HepG2 (cell line): Measurements from ENCODE around the gene BRK1. TPM values are rescaled to one million over a fixed set of nuclear protein-coding genes. Genes with fewer than 3 reads are reported as not detected.

ENCODE experiments used
- FOXK2 ChIP-seq: fragments of 450-650 bp; IDR thresholded peaks from 2 replicates; pipeline ENCODE4 v1.6.1; 2016
- GTF3A ChIP-seq: sonication (generic); formaldehyde crosslinking; conservative IDR thresholded peaks from 2 replicates; pipeline ENCODE4 v1.4.0; 2020; ENCODE audit warnings: mild to moderate bottlenecking, missing genetic modification reagents
- HNRNPH1 ChIP-seq: fragments of 200-400 bp; formaldehyde crosslinking; optimal IDR thresholded peaks from 2 replicates; pipeline ENCODE3; 2017; ENCODE audit warnings: mild to moderate bottlenecking, low read depth, low read length
- IRF2 ChIP-seq: IDR thresholded peaks from 2 replicates; pipeline ENCODE4 v1.6.1; 2018; ENCODE audit warnings: missing genetic modification reagents, missing compliant biosample characterization
- KDM1A ChIP-seq: IDR thresholded peaks from 2 replicates; pipeline ENCODE4 v1.6.1; 2016; ENCODE audit warnings: missing compliant biosample characterization
- MED13 ChIP-seq: sonication (generic); formaldehyde crosslinking; IDR thresholded peaks from 2 replicates; pipeline ENCODE4 v1.5.0; 2020; ENCODE audit warnings: missing genetic modification reagents
- MYC ChIP-seq: sonication (generic); formaldehyde crosslinking; IDR thresholded peaks from 2 replicates; pipeline ENCODE4 v1.9.0; 2021; ENCODE audit warnings: missing genetic modification reagents, borderline replicate concordance
- NCOA1 ChIP-seq: sonication (generic); formaldehyde crosslinking; IDR thresholded peaks from 2 replicates; pipeline ENCODE4 v1.9.0; 2021; ENCODE audit warnings: missing genetic modification reagents
- REL ChIP-seq: sonication (generic); formaldehyde crosslinking; conservative IDR thresholded peaks from 2 replicates; pipeline ENCODE4 v1.8.0; 2022; ENCODE audit warnings: mild to moderate bottlenecking, missing genetic modification reagents, moderate library complexity
- SALL2 ChIP-seq: sonication (generic); formaldehyde crosslinking; IDR thresholded peaks from 2 replicates; pipeline ENCODE4 v1.8.1; 2023; ENCODE audit warnings: mild to moderate bottlenecking, missing genetic modification reagents, inconsistent platforms
- ZBTB7A ChIP-seq: sonication (generic); formaldehyde crosslinking; IDR thresholded peaks from 2 replicates; pipeline ENCODE4 v1.8.0; 2022; ENCODE audit warnings: mild to moderate bottlenecking, missing genetic modification reagents
- ZNF20 ChIP-seq: sonication (generic); formaldehyde crosslinking; IDR thresholded peaks from 2 replicates; pipeline ENCODE4 v1.4.0; 2020; ENCODE audit warnings: mild to moderate bottlenecking, moderate library complexity, missing genetic modification reagents
- ZNF501 ChIP-seq: sonication (generic); formaldehyde crosslinking; IDR thresholded peaks from 2 replicates; pipeline ENCODE4 v1.5.1; 2020; ENCODE audit warnings: mild to moderate bottlenecking, moderate library complexity, missing genetic modification reagents
- ZNF530 ChIP-seq: sonication (generic); formaldehyde crosslinking; IDR thresholded peaks from 2 replicates; pipeline ENCODE4 v1.5.0; 2020; ENCODE audit warnings: low read depth, mild to moderate bottlenecking, missing genetic modification reagents
- polyA plus RNA-seq, 8 experiments: library from polyadenylated mRNA; depleted of rRNA in 3 of 8; stranded (reverse) in 7 of 8; unstranded in 1 of 8; fragments of >200 nt; fragmentation: Illumina TruSeq in 4 of 8; extraction: Trizol in 4 of 8; gene quantifications; 2 replicates each; pipeline versions ENCODE4 v1.2.1 to v1.2.3, GENCODE V29; 2011 to 2016; ENCODE audit warnings: low read depth in 4 of 8, missing spikeins in 1 of 8, mixed read lengths in 1 of 8; ENCODE audit not compliant: insufficient read depth in 1 of 8
- total RNA-seq, 5 experiments: library from RNA; depleted of rRNA; stranded (reverse); fragments of >200 nt; fragmentation: Illumina TruSeq; extraction: Trizol; gene quantifications; 2 replicates each; pipeline ENCODE4 v1.2.3, GENCODE V29; 2016; ENCODE audit warnings: low read depth in 1 of 5
- TF ChIP-seq, protein P1 (sequence below): sonication (generic); formaldehyde crosslinking; conservative IDR thresholded peaks from 2 replicates; pipeline ENCODE4 v1.4.0; 2020; ENCODE audit warnings: mild to moderate bottlenecking, missing genetic modification reagents, moderate library complexity
- TF ChIP-seq, protein P2 (sequence below): sonication (generic); formaldehyde crosslinking; IDR thresholded peaks from 2 replicates; pipeline ENCODE4 v1.8.1; 2023; ENCODE audit warnings: missing genetic modification reagents, mild to moderate bottlenecking, borderline replicate concordance
- TF ChIP-seq, protein P3 (sequence below): fragments of 450-650 bp; IDR thresholded peaks from 2 replicates; pipeline ENCODE4 v1.6.1; 2016
- TF ChIP-seq, protein P4 (sequence below): sonication (generic); formaldehyde crosslinking; conservative IDR thresholded peaks from 2 replicates; pipeline ENCODE4 v1.4.0; 2020; ENCODE audit warnings: missing genetic modification reagents
- TF ChIP-seq, protein P5 (sequence below): sonication (generic); formaldehyde crosslinking; IDR thresholded peaks from 2 replicates; pipeline ENCODE4 v1.4.0; 2020; ENCODE audit warnings: missing genetic modification reagents

Gene BRK1
- total and polyA plus RNA-seq, 2 of the 13 experiments (the other 11 are each of a cell fraction or from before 2014, with no cell fraction given): 118 to 155 TPM

DNA sequence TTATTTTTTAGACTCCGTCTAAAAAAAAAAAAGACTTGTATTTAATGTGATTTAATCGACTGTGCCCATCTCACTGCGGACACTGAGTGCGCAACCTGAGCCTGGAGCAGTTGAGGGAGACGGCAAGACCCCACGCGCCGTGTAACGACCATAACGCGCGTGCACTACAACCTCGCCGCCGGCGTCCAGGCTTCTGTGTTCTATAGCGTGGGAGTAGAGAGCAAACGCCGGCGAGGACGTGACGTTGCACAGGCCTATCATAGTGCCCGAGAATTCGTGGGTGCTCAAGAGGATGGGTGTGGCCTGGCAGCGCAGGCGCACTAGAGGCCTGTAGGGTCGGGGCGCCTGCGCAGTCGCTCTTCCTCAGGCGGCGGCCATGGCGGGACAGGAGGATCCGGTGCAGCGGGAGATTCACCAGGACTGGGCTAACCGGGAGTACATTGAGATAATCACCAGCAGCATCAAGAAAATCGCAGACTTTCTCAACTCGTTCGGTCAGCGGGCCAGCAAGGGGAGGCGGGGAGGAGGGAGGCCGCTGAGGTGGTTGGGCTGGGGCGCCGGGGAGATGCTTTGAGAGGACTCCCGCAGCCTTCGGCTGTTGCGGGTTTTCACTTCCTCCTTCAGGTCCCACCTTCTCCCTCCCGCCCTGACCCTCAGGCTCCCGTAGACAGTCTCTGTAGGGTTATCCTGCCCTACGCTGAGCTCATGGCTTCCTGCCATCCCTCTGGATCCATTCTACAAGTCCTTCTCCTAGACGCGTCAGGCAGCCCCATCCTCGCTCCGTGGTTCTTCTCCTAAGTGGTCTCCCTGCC is at the start of gene BRK1 (continued):
- TF ChIP-seq, protein P1, sequence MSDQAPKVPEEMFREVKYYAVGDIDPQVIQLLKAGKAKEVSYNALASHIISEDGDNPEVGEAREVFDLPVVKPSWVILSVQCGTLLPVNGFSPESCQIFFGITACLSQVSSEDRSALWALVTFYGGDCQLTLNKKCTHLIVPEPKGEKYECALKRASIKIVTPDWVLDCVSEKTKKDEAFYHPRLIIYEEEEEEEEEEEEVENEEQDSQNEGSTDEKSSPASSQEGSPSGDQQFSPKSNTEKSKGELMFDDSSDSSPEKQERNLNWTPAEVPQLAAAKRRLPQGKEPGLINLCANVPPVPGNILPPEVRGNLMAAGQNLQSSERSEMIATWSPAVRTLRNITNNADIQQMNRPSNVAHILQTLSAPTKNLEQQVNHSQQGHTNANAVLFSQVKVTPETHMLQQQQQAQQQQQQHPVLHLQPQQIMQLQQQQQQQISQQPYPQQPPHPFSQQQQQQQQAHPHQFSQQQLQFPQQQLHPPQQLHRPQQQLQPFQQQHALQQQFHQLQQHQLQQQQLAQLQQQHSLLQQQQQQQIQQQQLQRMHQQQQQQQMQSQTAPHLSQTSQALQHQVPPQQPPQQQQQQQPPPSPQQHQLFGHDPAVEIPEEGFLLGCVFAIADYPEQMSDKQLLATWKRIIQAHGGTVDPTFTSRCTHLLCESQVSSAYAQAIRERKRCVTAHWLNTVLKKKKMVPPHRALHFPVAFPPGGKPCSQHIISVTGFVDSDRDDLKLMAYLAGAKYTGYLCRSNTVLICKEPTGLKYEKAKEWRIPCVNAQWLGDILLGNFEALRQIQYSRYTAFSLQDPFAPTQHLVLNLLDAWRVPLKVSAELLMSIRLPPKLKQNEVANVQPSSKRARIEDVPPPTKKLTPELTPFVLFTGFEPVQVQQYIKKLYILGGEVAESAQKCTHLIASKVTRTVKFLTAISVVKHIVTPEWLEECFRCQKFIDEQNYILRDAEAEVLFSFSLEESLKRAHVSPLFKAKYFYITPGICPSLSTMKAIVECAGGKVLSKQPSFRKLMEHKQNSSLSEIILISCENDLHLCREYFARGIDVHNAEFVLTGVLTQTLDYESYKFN (CRISPR knock-in tag): 0 out of 2 replicates have a peak, but pooled peaks have one; percentile 28
- peak; percentile 73; the same call in 1 of the 2 replicates for TF ChIP-seq SALL2 (CRISPR knock-in tag)
- TF ChIP-seq FOXK2: no peak
- no peak for TF ChIP-seq NCOA1 (CRISPR knock-in tag)
- TF ChIP-seq, protein P2, sequence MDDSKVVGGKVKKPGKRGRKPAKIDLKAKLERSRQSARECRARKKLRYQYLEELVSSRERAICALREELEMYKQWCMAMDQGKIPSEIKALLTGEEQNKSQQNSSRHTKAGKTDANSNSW (CRISPR knock-in tag): 0 out of 2 replicates have a peak, but pooled peaks have one; percentile 40
- no peak for TF ChIP-seq ZNF20
- peak; percentile 92 for TF ChIP-seq ZNF501
- no peak for TF ChIP-seq ZNF530 (CRISPR knock-in tag)
- TF ChIP-seq, protein P3, sequence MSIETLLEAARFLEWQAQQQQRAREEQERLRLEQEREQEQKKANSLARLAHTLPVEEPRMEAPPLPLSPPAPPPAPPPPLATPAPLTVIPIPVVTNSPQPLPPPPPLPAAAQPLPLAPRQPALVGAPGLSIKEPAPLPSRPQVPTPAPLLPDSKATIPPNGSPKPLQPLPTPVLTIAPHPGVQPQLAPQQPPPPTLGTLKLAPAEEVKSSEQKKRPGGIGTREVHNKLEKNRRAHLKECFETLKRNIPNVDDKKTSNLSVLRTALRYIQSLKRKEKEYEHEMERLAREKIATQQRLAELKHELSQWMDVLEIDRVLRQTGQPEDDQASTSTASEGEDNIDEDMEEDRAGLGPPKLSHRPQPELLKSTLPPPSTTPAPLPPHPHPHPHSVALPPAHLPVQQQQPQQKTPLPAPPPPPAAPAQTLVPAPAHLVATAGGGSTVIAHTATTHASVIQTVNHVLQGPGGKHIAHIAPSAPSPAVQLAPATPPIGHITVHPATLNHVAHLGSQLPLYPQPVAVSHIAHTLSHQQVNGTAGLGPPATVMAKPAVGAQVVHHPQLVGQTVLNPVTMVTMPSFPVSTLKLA: no peak
- no peak for TF ChIP-seq ZBTB7A (CRISPR knock-in tag)
- TF ChIP-seq MYC: peak; percentile 92
- TF ChIP-seq REL (CRISPR knock-in tag): no peak; the same call in 1 of the 2 replicates
- no peak for TF ChIP-seq KDM1A (CRISPR knock-in tag)
- no peak for TF ChIP-seq GTF3A
- TF ChIP-seq HNRNPH1: no peak
- 0 out of 2 replicates have a peak, but pooled peaks have one; percentile 50 for TF ChIP-seq IRF2
- TF ChIP-seq MED13 (CRISPR knock-in tag): peak; percentile 70; the same call in 1 of the 2 replicates
- TF ChIP-seq, protein P4, sequence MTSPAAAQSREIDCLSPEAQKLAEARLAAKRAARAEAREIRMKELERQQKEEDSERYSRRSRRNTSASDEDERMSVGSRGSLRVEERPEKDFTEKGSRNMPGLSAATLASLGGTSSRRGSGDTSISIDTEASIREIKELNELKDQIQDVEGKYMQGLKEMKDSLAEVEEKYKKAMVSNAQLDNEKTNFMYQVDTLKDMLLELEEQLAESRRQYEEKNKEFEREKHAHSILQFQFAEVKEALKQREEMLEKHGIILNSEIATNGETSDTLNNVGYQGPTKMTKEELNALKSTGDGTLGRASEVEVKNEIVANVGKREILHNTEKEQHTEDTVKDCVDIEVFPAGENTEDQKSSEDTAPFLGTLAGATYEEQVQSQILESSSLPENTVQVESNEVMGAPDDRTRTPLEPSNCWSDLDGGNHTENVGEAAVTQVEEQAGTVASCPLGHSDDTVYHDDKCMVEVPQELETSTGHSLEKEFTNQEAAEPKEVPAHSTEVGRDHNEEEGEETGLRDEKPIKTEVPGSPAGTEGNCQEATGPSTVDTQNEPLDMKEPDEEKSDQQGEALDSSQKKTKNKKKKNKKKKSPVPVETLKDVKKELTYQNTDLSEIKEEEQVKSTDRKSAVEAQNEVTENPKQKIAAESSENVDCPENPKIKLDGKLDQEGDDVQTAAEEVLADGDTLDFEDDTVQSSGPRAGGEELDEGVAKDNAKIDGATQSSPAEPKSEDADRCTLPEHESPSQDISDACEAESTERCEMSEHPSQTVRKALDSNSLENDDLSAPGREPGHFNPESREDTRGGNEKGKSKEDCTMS (CRISPR knock-in tag): no peak
- TF ChIP-seq, protein P5, sequence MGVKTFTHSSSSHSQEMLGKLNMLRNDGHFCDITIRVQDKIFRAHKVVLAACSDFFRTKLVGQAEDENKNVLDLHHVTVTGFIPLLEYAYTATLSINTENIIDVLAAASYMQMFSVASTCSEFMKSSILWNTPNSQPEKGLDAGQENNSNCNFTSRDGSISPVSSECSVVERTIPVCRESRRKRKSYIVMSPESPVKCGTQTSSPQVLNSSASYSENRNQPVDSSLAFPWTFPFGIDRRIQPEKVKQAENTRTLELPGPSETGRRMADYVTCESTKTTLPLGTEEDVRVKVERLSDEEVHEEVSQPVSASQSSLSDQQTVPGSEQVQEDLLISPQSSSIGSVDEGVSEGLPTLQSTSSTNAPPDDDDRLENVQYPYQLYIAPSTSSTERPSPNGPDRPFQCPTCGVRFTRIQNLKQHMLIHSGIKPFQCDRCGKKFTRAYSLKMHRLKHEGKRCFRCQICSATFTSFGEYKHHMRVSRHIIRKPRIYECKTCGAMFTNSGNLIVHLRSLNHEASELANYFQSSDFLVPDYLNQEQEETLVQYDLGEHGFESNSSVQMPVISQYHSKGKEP (CRISPR knock-in tag): no peak
